Spleen (tissue), 7 donors: Measurements from ENCODE around the gene BCAS4.

Experiments used
- CTCF ChIP-seq, 11 experiments: fragments of 200-600 bp in 7 of 11; fragments of 450-650 bp in 4 of 11; sonication (generic) in 4 of 11; IDR thresholded peaks in 8 of 11; conservative IDR thresholded peaks in 3 of 11; 1 replicate in 7 of 11; 2 replicates in 4 of 11; pipeline versions ENCODE4 v1.4.0 to v1.8.0; 2016 to 2021; ENCODE audit warnings: antibody characterized with exemption in 11 of 11, inconsistent platforms in 4 of 11, mild to moderate bottlenecking in 1 of 11
- POLR2AphosphoS5 ChIP-seq, 3 donors: sonication (generic); formaldehyde crosslinking; IDR thresholded peaks; one replicate each; pipeline ENCODE4 v1.5.1; 2017; ENCODE audit warnings: antibody characterized with exemption in 3 of 3
- donor health status: DM: no; HTN: no; CAD: no; lungs with moderate emphysema.
- donor health status: DM: no; HTN: no; CAD: no.
- donor health status: DM: no; HTN: no; CAD: no.

GRCh38 chr20:50821257-50821921, 26.5 kb downstream of the BCAS4 start:
- TF ChIP-seq CTCF (IDR thresholded peaks at IDR 0.05 in 8 of 11, conservative IDR thresholded peaks at IDR 0.05 in 3 of 11), result no peak
- no peak for TF ChIP-seq POLR2AphosphoS5 (IDR thresholded peaks at IDR 0.05)
